Measurements from ENCODE around the gene NKX3-2.

Gene NKX3-2

DNA sequence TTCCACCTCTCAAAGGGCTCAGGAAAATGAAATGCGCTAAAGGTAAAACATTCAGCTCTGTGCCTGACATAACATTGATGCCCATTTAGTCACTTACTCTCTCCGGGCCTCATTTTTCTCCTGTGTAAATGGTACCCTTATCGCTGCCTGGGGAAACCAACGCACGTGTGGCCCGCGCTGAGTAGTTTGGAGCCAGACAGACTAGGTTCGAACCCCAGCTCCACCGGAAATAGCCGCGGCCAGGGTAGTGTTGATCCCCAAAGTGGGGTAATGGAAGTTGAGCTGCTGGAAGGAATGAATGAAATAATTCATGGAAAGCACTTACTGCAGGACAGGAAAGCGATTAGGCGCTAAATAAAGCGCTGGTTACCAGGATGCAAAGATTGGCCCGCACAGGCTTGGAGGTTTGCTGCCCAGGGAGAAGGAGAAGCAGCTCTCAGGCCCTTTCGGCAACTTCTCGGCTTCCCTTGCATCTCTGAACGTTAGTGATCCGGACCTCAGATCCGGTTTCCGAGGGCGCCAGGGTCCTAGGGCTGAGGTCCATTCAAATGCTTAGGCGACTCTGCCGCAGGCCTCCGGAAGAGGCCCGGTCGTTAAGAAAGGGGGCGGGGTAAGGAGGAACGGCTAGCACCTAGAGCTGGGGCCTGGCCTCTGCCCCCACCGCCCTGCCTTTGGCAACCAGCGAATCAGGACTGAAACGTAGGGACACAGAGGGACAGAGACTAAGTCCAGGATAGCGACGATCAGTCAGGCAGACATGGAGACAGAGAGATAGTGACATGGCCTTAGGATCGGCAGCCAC, 13.3 kb downstream of the NKX3-2 start:
- no peak for DNase-seq

DNA sequence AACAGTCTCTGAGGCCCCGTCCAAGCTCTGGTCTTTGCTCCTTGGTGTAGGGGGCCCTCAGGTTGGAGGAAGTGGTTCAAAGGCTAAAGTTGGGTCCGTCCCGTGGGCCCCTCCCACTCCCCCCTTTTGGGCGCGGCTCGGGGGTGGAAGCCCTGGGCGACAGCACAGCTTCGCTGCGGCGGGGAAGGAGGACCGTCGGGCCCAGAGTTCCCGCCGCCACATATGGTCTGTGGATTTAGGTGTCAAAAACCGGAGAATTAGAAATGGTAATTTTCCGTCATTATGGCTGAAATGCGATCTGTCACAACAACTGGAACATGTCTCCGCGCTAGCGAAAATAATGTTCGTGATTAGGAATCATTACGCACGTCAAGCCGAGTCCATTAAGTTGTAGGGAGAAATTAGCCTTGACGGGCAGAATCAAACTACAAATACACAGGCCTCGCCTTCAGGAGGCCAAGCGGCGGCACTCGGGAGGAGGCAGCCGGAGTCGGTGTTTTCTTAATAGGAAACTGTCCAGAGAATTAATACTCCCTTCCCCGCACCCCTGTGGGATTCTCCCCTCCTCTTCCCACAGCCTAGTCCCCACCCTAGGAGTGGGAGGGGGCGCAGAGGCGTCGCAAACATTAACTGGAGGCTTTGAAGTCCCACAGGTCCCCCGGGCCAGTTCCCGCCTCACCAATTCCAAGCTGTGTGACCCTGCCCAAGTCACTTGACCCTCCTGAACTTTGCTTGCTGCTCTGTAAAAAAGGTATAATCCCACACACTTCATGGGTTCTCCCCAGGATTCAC, 15.0 kb downstream of the NKX3-2 start:
- DNase-seq, result no peak

DNA sequence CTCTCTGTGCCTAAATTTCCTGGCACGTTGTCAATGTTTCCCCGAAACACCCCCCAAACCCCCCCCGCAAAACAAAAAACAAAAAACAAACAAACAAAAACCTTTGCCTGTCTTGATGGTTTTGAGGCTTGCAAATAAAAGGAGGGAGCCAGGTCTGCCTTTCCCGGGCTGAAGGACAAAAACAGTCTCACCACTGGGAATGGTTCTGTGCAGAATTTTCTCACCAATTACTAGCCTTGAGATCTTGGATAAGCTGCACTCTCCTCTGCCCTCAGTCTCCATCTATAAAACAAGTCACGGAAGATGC, 15.5 kb downstream of the NKX3-2 start:
- DNase-seq, result no peak

DNA sequence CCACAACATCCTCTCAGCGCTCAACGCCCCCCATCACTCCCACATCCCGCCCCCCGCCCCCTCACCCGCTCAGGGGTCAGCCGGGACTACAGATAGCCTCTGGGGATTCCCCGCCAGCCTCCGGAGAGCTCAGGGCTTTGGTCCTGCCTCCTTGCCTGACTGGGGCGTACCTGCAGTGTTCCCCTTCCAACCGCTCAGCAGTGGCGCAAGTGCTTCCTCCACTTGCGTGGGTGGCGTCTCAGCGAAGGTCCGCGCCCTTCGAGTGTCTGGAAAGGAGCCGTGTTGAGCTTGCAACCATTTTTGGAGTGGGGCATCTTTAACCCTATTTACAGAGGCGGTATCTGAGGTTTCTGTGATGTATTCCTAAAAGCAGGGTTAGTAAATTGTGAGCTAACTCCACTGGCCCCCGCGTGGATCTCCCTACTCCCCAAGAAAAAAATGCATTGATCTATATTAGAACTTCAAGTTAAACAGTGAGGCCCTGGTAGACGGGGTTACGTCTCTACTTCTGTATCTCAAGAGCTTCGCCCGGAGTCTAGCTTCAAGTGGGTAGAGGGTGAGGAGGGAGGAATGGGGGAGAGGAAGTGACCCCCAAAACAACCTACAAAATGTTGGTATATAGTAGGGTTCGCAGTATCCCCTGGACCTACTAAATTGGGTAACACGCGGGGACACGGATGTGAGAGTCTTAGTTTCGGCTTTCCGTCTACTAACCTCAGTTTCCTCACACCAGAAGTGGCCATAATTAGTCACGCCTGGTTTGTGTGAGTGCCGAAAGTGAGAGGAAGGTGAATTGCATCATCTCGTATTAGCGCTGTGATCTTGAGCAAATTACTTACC, 16.1 kb downstream of the NKX3-2 start:
- no peak for DNase-seq

DNA sequence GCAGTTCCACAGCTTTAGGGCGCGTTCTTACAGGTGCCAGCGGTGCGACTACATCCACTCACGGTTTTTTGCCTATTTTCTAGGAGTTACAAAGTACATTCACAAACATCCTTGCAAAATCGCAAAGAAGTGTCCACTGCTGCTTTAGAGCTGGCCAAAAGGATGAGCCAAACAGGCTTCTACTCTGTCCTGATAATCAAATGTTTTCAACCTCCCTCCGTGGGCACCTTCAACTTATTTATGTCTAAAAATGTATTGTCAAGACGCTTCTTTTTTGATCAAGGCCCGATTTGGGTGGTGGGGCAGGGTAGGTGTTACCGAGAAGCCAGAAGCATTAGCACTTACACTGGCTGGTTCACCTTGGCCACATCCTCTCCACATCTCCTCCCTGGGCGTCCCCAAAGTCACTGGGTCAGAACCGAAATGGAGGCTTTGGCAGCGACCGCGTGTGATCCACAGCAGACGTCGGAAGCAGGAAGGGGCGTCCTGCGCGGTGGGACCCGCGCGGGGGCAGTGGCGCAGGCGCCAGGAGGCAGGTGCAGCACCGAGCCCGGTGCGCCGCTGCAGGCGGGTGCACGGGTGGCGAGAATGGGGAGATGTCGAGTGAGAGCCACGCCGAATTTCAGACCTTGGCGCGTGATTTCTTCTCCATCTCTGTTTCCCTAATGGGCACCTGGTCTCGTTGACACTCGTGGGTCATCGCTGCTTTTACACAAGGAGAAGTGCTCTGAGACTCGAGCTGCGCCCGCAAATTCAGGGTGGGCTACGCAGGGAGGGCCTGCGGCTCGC, 16.9 kb downstream of the NKX3-2 start:
- DNase-seq, result no peak

DNA sequence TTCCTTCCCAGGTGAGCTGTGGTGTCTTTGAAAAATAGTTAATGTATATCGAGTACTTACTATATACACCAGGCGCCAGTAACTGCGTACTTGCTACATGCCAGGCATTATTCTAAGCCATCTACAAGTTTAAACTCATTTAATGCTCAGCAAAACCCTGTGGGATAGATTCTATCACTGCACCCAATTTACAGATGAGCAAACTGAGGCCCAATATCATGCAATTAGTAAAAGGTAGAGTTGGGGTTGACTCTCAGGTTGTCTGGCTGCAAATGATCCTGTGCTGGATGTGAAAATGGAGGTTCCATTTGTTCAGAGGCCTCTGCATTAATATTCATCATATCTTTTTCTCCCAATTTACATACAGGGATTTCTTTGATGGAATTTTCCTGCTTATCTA, 17.6 kb downstream of the NKX3-2 start:
- DNase-seq, result no peak

DNA sequence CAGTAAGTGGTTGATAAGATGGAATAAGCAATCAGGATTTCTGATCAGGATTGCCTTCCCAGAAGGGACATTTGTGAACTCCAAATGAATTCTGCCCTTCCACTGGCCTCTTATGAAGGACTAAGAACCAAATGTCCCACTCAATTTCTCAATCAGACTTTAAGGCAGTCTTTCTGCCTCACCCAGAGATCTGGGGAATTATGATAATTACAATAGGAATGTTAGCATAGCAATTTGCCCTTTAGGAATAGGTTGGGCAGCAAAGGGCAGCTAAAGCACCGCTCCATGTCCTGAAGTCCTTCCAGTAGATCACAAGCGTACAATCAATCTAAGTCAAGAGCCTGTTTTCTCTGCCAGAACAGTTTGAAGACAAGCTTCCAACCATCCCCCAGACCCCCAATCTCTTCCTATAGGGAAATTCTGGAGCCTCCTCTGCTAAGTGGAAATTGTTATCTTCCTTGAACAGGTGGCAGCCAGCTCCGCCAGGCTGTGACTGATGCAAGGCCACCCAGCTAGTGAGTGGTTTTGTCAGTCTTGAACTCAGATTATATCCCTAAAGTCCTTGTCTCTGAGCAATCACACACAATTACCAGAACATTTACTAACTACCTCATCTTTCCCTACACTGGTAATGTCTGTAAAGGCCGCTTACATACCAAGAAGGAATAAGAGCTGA, 18.6 kb downstream of the NKX3-2 start:
- DNase-seq, result no peak

DNA sequence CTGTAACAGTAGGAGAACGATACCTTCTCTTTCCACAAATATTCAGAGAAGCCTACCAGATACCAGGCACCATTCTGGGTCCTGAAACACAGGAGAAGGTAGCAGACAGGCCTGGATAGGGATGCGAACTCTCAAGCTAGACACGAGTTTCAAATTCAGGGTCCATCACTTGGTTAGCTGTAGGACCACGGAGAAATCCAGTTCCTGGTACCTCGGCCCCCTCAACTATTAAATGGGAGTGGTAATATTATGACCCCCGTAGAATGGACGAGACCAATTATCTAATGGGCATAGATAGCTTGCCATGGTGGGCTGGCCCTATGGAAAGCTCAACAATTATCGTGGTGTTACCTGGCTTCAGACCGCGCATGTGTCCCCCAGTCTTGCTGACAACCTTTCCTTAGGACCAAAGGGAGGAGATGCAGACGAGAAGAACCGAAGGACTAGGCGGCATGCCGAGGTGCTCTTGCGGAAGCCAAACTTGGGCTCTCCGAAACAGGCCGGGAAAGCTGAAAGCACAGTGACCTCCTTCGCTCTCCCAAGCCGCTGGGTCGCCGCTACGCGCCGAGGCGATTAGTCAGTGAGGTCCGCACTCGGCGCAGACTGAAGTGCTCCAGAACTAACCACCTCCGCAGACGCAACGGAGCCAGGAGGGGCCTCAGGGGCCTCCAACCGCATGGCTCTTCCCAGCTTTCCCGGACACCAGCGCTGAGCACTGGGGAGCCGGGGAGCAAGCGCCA, 19.6 kb downstream of the NKX3-2 start:
- no peak for DNase-seq

DNA sequence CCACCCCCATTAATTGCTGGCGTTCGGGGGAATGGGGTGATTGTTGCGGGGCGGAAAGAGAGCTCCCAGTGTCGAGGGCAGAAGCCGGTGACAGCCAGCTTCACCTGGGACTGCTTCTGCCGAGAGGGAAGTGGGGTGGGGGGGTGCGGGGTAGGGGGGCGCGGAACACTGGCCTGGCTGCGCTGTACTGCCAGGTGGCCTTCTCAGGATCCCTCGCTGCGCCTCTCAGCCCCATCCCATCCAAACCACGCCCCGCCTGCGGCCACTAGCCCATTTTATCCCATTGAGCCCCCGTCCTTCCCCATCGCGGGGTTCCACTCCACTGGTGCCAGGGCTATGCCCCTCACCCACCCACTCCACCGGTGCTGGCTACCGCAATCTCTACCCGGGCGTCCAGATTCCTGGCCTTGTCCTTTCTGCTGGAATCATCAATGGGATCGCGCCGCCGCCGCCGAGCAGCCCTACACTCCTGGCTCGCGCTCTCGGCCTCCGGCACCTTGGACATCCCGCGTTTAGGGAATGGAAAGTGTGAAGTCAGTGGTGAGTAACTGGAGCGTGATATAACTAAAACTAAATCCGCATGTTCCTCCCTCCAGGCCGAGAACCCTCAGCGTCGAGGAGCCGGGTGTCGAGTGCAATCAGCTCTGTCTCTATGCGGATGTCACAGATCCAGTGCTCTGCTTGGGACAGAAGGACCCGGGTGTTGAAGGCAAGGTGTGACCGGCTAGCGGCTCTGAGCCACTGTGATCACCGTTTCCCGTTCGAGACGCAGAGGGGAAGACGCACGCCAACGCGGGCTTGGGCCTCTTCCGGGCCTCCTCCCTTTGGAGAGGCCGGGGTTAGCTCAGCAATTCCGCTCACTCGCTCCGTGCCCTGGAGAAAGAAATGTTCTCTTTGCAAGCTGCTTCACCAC, 20.5 kb downstream of the NKX3-2 start:
- no peak for DNase-seq

DNA sequence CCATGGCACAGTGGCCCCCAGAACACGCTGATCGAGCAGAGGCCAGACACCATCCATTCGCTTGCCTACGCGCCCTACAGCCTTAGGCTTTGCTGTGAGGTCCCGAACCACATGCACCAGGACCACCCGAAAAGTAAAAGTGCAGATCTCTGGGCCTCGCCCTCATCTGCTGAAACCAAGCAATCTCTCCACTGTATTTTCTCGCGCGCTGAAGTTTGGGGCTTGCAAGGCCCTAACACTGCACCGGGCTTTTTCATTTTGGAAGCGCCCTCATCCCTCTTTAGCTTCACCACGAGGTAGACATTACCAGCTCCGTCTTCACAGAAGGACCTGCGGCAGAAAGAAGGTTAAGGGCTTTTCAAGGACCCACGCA, 21.2 kb downstream of the NKX3-2 start:
- DNase-seq, result no peak

DNA sequence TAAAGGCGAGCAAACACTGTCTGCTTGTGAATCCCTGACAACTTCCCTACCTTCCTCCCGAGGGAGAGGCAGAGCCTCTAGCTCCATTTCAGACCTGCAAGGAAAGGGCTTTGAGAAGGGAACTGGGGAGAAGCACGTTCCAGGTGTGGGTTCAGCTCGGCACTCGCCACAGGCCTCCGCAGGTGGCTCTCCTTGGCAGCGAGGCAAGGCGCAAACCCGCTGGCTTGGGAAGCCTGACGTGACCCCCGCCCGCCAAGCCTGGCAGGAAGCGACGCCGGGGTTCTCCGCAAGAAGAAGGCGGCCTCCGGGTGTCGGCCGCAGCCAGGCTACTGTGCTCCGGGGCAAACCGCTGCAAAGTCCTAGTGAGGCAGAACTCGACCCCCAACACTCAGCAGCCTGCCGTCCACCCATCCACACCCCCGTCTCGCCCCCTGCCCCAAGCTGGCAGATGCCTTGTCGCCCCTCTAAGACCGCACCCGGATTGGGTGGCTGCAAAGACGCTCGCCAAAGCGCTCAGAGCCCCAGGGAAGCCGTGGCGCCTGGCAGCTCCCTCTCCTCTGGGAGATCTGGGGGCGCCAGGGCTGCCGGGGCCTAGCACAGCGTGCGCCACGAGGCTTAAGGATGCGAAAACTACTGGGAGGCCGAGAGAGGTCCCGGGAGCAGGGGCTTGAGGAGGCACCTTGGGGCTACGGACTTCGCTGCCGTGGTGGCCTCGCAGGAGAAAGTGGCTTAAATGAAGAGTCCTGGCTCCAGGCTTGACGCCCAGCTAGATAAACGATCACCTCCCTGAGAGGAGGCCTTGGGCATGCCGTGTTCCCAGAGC, 21.8 kb downstream of the NKX3-2 start:
- no peak for DNase-seq

DNA sequence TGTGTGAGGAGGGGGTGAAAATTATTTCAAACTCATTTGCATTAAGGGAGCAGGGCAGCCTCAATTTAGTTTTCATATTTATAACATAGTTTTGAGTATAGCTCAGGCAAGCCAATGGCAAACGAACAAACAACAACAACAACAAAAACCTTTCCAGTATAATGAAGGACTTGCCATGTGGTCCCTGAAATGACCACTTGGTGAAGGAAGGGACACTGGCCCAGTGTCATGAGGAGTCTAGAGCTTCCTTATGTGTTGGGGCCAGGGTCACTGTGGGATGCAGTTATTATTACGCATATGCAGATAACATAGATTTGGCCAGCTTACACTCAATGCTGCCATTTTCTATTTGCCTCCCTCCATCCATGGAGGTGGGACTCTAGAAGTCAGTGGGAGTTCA, 23.3 kb downstream of the NKX3-2 start:
- no peak for DNase-seq

DNA sequence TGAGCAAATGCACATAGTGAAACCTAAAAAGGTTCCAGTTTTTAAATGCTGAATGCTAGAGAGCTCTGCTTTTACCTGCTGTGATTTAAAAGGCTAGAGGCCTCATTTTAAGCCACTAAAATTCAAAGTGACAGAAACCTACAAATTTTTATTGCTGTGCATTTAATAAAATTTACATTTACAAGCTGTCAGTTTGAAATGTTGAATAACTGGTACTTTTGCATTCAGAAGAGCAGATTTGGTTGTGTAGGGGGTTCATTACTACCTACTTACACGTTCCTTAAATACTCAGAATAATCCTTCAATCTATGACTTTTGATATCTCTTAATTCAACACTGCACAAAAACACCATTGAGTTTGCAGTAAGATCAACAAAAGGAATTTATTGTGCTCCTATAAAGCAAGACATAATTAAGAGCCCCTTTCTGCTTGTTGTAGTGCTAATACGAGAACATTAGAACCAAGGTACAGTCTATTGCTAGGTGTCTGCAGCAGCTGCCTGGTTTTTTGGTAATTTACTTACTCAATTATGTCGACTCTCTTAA, 27.9 kb downstream of the NKX3-2 start:
- no peak for DNase-seq

DNA sequence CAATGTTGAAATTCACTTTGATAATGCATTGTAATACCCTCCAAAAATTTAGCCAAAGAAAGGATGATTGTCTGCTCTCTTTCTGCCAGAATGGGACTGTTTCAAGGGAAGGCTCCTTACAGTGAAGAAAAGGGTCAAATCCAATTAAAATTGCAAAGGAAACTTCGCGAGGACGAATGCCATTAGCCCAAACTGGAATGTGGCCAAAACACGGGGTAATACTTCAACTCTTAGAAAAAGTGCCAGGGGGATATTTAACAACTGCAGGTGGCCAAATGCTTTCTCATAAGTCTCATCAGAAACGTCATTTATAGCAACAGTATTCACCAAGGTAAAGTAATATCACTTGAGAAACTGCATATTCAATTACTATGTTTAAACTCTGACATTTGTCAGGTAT, 29.0 kb downstream of the NKX3-2 start:
- DNase-seq, result no peak

DNA sequence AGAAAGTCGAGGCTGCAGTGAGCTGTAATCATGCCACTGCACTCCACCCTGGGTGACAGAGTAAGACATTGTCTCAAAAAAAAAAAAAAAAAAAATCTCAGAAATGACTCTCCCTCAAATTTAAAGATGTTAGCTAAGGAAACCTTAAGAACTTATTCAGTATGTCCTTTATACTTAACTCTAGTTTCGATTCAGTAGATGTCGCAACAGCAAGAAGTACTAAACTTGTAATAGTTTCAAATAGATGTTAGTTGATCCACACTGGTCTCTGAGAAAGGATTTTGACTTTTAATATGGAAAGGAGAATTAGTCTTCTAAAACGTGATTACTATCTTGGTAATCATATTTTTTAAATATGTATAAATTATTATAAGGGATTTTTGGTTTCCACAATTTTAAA, 29.6 kb downstream of the NKX3-2 start:
- no peak for DNase-seq

DNA sequence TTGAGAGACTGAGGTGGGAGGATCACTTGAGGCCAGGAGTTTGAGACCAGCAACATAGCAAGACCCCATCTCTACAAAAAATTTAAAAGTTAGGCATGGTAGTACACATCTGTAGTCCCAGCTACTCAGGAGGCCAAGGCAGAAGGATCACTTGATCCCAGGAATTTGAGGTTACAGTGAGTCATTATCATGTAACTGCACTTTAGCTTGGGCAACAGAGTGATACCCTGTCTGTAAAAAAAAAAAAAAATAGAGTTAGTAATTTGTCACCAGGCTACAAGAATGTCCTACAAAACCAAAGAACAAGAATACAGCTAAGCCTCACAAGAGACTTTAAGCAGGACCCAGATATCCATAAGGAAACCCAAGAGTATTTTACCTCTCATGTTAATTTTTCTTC, 33.2 kb downstream of the NKX3-2 start:
- no peak for DNase-seq

DNA sequence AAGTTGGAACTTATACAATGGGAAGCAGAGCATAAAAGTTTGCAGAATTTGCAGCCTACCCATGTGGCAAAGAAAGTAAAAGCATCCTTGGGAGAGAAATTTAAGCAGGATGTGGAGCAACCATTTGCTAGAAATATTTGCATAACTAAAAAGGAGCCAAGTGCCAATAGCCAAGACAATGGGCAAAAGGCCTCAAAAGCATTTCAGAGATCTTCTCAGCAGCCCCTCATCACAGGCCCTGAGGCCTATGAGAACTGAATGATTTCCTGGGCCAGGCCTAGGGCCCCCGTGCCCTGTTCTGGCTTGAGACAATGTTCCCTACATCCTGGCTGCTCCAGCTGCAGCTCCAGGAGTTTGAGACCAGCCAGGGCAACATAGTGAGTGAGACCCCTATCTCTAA, 34.9 kb downstream of the NKX3-2 start:
- no peak for DNase-seq

DNA sequence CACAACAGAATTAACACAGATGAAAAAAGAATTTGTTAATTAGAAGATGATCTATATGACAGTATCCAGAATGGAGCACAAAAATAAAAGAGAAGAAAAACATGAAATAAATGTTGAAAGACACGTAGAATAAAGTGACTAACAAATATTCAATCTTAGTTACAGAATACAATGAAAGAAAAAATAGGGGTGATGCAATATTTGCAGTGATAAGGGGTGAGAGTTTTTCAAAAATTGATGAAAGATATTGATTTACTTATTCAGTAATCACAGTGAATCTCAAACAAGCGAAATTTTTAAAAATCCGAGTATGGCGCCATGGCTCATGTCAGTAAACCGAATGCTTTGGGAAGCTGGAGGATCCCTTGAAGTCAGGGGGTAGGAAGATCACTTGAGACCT, 39.9 kb downstream of the NKX3-2 start:
- no peak for DNase-seq

DNA sequence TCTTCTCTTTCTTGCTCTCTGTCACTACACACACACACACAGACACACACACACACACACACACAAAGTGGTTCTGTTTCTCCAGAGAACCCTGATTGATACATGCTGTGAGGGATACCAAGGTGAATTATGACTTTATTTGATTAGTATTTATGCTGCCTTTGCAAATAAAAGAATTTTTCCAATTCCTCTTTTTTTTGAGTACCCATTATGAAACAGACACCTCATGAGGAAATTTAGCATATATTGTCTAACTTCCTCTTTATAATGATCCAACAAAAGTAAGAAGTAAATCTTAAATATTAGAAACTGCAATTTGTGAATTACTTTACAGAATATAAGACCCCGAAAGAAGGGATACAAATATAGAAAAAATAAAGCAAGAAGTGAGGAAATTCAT, 45.8 kb downstream of the NKX3-2 start:
- no peak for DNase-seq
